ENCODE data around the gene TBC1D2. TPM values are rescaled to one million over a fixed set of nuclear protein-coding genes. Genes with fewer than 3 reads are reported as not detected.
A peak's percentile ranks its signal among the peaks of the same experiment; 100 is the strongest.
"Not testable (repeated sequence)": the region's sequence is repeated elsewhere in the genome, so short reads cannot be mapped to it uniquely, and the experiment has no call there.

The TBC1D2 gene
- total RNA-seq, 1 donor = 78.6 TPM

- no peak overlapping the region for H3K4me3 ChIP-seq (ENCODE audit: low read depth, low read length)
- TF ChIP-seq, protein P1, sequence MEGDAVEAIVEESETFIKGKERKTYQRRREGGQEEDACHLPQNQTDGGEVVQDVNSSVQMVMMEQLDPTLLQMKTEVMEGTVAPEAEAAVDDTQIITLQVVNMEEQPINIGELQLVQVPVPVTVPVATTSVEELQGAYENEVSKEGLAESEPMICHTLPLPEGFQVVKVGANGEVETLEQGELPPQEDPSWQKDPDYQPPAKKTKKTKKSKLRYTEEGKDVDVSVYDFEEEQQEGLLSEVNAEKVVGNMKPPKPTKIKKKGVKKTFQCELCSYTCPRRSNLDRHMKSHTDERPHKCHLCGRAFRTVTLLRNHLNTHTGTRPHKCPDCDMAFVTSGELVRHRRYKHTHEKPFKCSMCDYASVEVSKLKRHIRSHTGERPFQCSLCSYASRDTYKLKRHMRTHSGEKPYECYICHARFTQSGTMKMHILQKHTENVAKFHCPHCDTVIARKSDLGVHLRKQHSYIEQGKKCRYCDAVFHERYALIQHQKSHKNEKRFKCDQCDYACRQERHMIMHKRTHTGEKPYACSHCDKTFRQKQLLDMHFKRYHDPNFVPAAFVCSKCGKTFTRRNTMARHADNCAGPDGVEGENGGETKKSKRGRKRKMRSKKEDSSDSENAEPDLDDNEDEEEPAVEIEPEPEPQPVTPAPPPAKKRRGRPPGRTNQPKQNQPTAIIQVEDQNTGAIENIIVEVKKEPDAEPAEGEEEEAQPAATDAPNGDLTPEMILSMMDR (IDR thresholded peaks at IDR 0.05; ENCODE audit: insufficient read depth, low read depth, low read length) = no peak
- no peak for DNase-seq (ENCODE audit: low read depth)
Observed at GRCh38 chr9:98275159-98275558, 19.7 kb upstream of the TBC1D2 start.

DNA sequence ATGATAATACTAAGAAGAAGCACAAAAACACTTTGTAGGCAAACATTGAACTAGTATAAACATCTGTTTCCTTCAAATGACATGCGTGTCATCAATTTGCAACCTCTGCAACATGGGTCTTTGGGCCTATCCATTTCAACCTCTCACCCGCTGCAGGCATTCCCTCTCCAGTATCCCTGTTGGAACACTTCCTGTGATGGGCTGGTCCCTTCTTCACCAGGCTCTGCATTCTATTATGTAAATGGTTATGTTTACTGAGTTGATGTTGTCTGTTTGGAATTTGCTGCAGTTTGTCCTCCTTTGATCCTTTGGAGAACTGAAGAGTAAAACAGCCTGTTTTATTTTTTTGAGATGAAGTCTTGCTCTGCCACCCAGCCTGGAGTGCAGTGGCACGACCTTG, 16.6 kb upstream of the TBC1D2 start:
- DNase-seq (ENCODE audit: low read depth) = no peak
- no peak overlapping the region for H3K4me3 ChIP-seq (ENCODE audit: low read depth, low read length)
- TF ChIP-seq, protein P1 (IDR thresholded peaks at IDR 0.05; ENCODE audit: insufficient read depth, low read depth, low read length) = no peak

DNA sequence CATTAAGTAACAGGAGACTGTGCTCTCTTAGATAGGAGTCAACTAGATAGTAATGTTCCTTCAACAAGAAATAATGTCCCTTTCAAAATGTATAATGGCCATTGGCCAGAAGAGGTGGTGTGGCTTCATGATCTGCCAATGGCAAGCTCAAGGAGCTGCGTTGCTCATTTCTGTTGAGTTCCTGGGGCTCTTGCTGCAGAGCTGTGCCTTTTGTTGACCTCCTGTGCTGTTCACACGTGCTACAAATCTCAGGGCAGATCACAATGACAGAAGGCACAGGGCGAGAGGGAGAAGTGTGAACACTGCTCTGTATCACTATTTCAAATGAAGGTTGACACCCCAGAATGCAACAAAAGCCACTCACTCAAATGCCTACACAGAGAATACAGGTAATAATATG, 16.0 kb upstream of the TBC1D2 start:
- no peak overlapping the region for H3K4me3 ChIP-seq (ENCODE audit: low read depth, low read length)
- TF ChIP-seq, protein P1 (IDR thresholded peaks at IDR 0.05; ENCODE audit: insufficient read depth, low read depth, low read length) = no peak
- DNase-seq (ENCODE audit: low read depth) = no peak

GRCh38 chr9:98270284-98270683, 14.8 kb upstream of the TBC1D2 start:
- DNase-seq (ENCODE audit: low read depth); H3K4me3 ChIP-seq (ENCODE audit: low read depth, low read length): not testable (repeated sequence)

DNA sequence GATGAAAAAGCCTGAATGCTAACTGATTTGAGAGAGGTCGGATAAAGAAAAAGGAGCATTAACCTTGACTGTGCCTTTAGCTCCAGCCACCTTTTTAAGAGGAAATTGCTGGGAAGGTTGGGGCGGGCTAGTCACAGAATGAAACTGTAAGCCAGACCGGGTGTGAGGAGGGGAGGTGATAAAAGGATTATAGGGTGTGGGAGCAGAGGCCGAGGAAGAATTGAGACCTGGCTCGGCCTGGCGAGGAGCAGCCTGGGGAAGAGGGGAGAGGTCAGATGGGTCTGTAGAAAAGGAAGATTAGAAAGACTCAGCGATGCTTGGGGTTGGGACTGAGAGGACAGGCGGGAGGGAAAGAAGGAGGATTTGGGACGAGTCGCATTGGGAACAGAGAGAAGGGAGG, 14.2 kb upstream of the TBC1D2 start:
- DNase-seq (ENCODE audit: low read depth); H3K4me3 ChIP-seq (ENCODE audit: low read depth, low read length): not testable (repeated sequence)

GRCh38 chr9:98267556-98267955, 12.1 kb upstream of the TBC1D2 start:
- H3K4me3 ChIP-seq (ENCODE audit: low read depth, low read length) = not testable (repeated sequence)
- peak; percentile 7 for DNase-seq (ENCODE audit: low read depth)

DNA sequence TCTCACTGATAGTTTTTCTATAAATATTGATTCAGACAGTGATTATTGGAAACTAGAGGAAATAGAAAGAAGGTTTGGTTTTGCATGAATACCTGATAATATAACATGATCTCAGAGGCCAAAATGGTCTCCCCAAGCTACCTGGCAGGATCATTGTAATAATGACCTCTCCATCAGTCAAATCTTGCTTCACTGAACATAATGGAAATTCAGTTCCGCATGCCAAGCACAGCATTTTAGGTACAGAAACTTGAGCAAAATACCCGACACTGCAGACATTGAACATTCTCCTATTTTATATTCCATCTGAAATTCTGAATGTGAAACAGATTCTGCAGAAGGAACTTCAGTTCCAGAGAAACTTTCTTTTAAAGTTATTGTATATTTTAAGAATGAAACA, 9.1 kb upstream of the TBC1D2 start:
- TF ChIP-seq, protein P1 (IDR thresholded peaks at IDR 0.05; ENCODE audit: insufficient read depth, low read depth, low read length) = no peak
- DNase-seq (ENCODE audit: low read depth) = no peak
- H3K4me3 ChIP-seq (ENCODE audit: low read depth, low read length) = no peak overlapping the region

DNA sequence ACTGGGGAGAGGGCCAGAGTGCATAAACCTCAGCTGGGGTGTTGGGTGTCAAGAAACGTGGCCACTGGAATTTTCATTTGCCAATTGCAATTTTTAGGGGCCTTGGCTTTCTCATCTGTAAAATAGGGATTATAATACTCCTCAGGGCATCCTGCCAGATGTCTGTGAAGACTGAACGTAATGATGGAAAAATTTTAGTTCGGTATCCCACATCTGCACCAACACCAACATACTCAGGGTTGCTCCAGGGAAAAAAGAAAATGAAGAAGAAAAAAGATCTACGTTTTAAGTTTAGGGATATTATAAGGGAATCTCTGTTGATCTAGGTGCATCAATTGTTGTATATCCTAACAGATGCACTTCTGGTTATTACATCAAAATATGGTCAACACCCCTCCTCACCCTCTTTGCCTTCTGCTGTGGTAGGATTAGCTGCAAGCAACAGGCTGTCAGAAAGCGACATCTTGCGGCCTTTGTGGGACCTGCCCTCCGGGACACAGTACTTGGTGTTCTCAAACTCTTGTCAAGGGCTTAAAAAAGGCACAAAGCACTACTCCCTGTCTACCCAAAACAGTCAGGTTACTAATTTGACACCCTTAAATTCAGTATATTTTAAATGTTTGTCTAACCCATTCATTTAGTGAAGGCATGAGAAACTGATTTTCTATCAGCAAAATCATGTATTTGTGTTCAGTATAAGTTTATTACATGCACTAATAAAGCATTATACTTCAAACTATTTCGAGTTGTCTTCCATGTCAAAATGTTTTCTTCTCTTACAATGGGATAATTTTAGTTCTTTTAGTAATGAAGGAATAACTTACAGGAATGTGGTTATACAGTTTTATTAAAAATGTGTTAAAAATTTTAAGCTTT, 8.3 kb upstream of the TBC1D2 start:
- peak; percentile 85 for DNase-seq (ENCODE audit: low read depth)
- H3K4me3 ChIP-seq (ENCODE audit: low read depth, low read length) = no peak overlapping the region
- TF ChIP-seq, protein P1 (IDR thresholded peaks at IDR 0.05; ENCODE audit: insufficient read depth, low read depth, low read length) = peak; percentile 97
